HCT116 (cell line): ENCODE measurements around the gene TUBB4B. TPM values are rescaled to one million over a fixed set of nuclear protein-coding genes. Genes with fewer than 3 reads are reported as not detected.

Experiments
- ATAC-seq: fragments of 200-7000 bp; cut with Tn5 transposase; 2 replicates; pipeline ENCODE4 v1.9.1; 2020; ENCODE audit warnings: mild to moderate bottlenecking, moderate library complexity
- BruUV-seq: library from RNA; stranded (reverse); fragments of 400-500 nt; replicated peaks from 2 replicates; lab custom pipeline; 2021; lab: Mats Ljungman, UMichigan
- CTCF ChIA-PET: fragments of 300-600 bp; sonication (Branson Sonifier 250); formaldehyde crosslinking; loops from one replicate; lab custom pipeline; 2021; ENCODE audit warnings: antibody characterized with exemption; lab: Charles Lee
- POLR2A ChIA-PET: fragments of 300-600, 350-600 bp; sonication (Branson Sonifier 250); formaldehyde crosslinking; loops from one replicate; lab custom pipeline; 2021; ENCODE audit warnings: antibody characterized with exemption; lab: Charles Lee
- RAD21 ChIA-PET, 2 experiments: fragments of 300-600 bp; sonication (Branson Sonifier 250); formaldehyde crosslinking; loops; one replicate each; lab custom pipeline; 2023; ENCODE audit warnings: low total read pairs in 2 of 2; ENCODE audit not compliant: uncharacterized antibody in 2 of 2, unreplicated experiment in 2 of 2, low non-redundant PET in 1 of 2; lab: Charles Lee
- DNase-seq: peaks from one replicate; pipeline ENCODE4 v3.0.0-alpha.2; 2010; ENCODE audit warnings: low read depth, low spot score
- H2AFZ ChIP-seq: fragments of 200-600 bp; shearing (Covaris generic), sonication (generic); 2 replicates; pipeline ENCODE4 v1.6.1; 2017; ENCODE audit warnings: low read depth, mixed run types, mixed read lengths, antibody characterized with exemption, low read length; ENCODE audit not compliant: poor library complexity, severe bottlenecking
- H3K27ac ChIP-seq: 2 replicates; pipeline ENCODE4 v1.5.1; 2012; ENCODE audit warnings: low read depth, low read length
- H3K27me3 ChIP-seq: fragments of 200-600 bp; sonication (generic); 2 replicates; pipeline ENCODE4 v1.6.1; 2016; ENCODE audit warnings: mixed run types, low read length, mixed read lengths; ENCODE audit not compliant: insufficient read depth
- H3K36me3 ChIP-seq, 2 experiments: fragments of 200-500 bp in 1 of 2; fragments of 200-600 bp in 1 of 2; sonication (Bioruptor generic) in 1 of 2; sonication (generic) in 1 of 2; 2 replicates each; pipeline versions ENCODE4 v1.5.1 to v1.6.1; 2014 to 2016; ENCODE audit warnings: low read length in 2 of 2, inconsistent platforms in 1 of 2, mixed read lengths in 1 of 2, mixed run types in 1 of 2; ENCODE audit not compliant: insufficient read depth in 2 of 2, control insufficient read depth in 1 of 2
- H3K4me1 ChIP-seq, 2 experiments: fragments of 200-600 bp in 1 of 2; sonication (generic) in 1 of 2; 2 replicates each; pipeline versions ENCODE4 v1.5.1 to v1.6.1; 2012 to 2017; ENCODE audit warnings: low read length in 2 of 2, inconsistent platforms in 1 of 2, mild to moderate bottlenecking in 1 of 2, mixed read lengths in 1 of 2, mixed run types in 1 of 2, moderate library complexity in 1 of 2; ENCODE audit not compliant: insufficient read depth in 2 of 2, control insufficient read depth in 1 of 2
- H3K4me2 ChIP-seq: fragments of 200-600 bp; sonication (generic); 2 replicates; pipeline ENCODE4 v1.6.1; 2017; ENCODE audit warnings: mixed run types, low read length, mixed read lengths
- H3K4me3 ChIP-seq, 2 experiments: fragments of 200-600 bp in 1 of 2; sonication (generic) in 1 of 2; replicated peaks in 1 of 2; 2 replicates each; pipeline ENCODE4 v1.5.1; 2011 to 2016; ENCODE audit warnings: low read length in 2 of 2, control low read depth in 1 of 2, low read depth in 1 of 2, mild to moderate bottlenecking in 1 of 2, mixed read lengths in 1 of 2, mixed run types in 1 of 2
- H3K79me2 ChIP-seq: fragments of 200-600 bp; sonication (generic); 2 replicates; pipeline ENCODE4 v1.6.1; 2017; ENCODE audit warnings: mild to moderate bottlenecking, mixed run types, low read length, moderate library complexity, mixed read lengths; ENCODE audit not compliant: insufficient read depth
- H3K9ac ChIP-seq: fragments of 200-600 bp; sonication (generic); 2 replicates; pipeline ENCODE4 v1.6.1; 2016; ENCODE audit warnings: low read length, mixed read lengths
- H3K9me2 ChIP-seq: fragments of 200-600 bp; sonication (generic), shearing (Covaris generic); 2 replicates; pipeline ENCODE4 v1.6.1; 2017; ENCODE audit warnings: mixed run types, mild to moderate bottlenecking, moderate library complexity; ENCODE audit not compliant: insufficient read depth
- H3K9me3 ChIP-seq, 2 experiments: fragments of 200-500 bp in 1 of 2; fragments of 200-600 bp in 1 of 2; sonication (Bioruptor generic) in 1 of 2; sonication (generic) in 1 of 2; 2 replicates each; pipeline ENCODE4 v1.6.1; 2014 to 2017; ENCODE audit warnings: low read length in 2 of 2, mixed read lengths in 2 of 2, inconsistent platforms in 1 of 2, low read depth in 1 of 2, mild to moderate bottlenecking in 1 of 2, mixed run types in 1 of 2, moderate library complexity in 1 of 2; ENCODE audit not compliant: control insufficient read depth in 1 of 2, insufficient read depth in 1 of 2
- H4K20me1 ChIP-seq: fragments of 200-600 bp; sonication (generic), shearing (Covaris generic); 2 replicates; pipeline ENCODE4 v1.6.1; 2017; ENCODE audit warnings: mixed run types, mild to moderate bottlenecking, moderate library complexity; ENCODE audit not compliant: insufficient read depth
- CBX3 ChIP-seq: IDR thresholded peaks from 2 replicates; pipeline ENCODE4 v1.6.1; 2012; ENCODE audit warnings: low read depth
- ELF1 ChIP-seq: IDR thresholded peaks from 2 replicates; pipeline ENCODE4 v1.6.1; 2012; ENCODE audit warnings: low read depth, borderline replicate concordance
- EZH2 ChIP-seq: fragments of 200-600 bp; sonication (generic); IDR thresholded peaks from 2 replicates; pipeline ENCODE4 v1.6.1; 2017; ENCODE audit warnings: antibody characterized with exemption, mixed run types
- EZH2phosphoT487 ChIP-seq: fragments of 200-600 bp; IDR thresholded peaks from 2 replicates; pipeline ENCODE4 v1.6.1; 2018; ENCODE audit warnings: antibody characterized with exemption, borderline replicate concordance
- FOSL1 ChIP-seq: IDR thresholded peaks from 2 replicates; pipeline ENCODE4 v1.6.1; 2012; ENCODE audit warnings: low read depth
- JUND ChIP-seq: IDR thresholded peaks from 2 replicates; pipeline ENCODE4 v1.6.1; 2012
- POLR2A ChIP-seq: IDR thresholded peaks from 2 replicates; pipeline ENCODE4 v1.7.0; 2011; ENCODE audit warnings: borderline replicate concordance; ENCODE audit not compliant: insufficient read depth, insufficient read length; ENCODE audit errors: extremely low read depth
- RAD21 ChIP-seq: IDR thresholded peaks from 2 replicates; pipeline ENCODE4 v1.6.1; 2012; ENCODE audit warnings: low read depth, mild to moderate bottlenecking
- SIN3A ChIP-seq: IDR thresholded peaks from 2 replicates; pipeline ENCODE4 v1.6.1; 2012; ENCODE audit warnings: low read depth
- SP1 ChIP-seq: IDR thresholded peaks from 2 replicates; pipeline ENCODE4 v1.6.1; 2012; ENCODE audit warnings: low read depth
- SRF ChIP-seq: IDR thresholded peaks from 2 replicates; pipeline ENCODE4 v1.6.1; 2012; ENCODE audit warnings: low read depth
- TCF7L2 ChIP-seq: IDR thresholded peaks from 2 replicates; pipeline ENCODE4 v1.7.0; 2011; ENCODE audit warnings: borderline replicate concordance, inconsistent platforms; ENCODE audit not compliant: insufficient read depth, insufficient read length; ENCODE audit errors: extremely low read depth
- YY1 ChIP-seq: IDR thresholded peaks from 2 replicates; pipeline ENCODE4 v1.6.1; 2011; ENCODE audit warnings: low read length, low read depth, moderate library complexity, mild to moderate bottlenecking; ENCODE audit not compliant: insufficient replicate concordance; ENCODE audit errors: extremely low read depth
- ZFX ChIP-seq: fragments of 450-650 bp; IDR thresholded peaks from 2 replicates; pipeline ENCODE4 v1.6.1; 2017
- ZNF274 ChIP-seq: fragments of 200-500 bp; sonication (Bioruptor generic); IDR thresholded peaks from 2 replicates; pipeline ENCODE4 v1.6.1; 2014; ENCODE audit warnings: mild to moderate bottlenecking, low read depth, low read length, inconsistent platforms
- intact Hi-C: fragments of 100-400 bp; cut with micrococcal nuclease; formaldehyde crosslinking; loops from 2 replicates; pipeline ENCODE4 v1.10.0; 2022
- total RNA-seq: library from RNA; stranded (reverse); gene quantifications from one replicate; pipeline ENCODE4 v1.2.1, GENCODE V29; 2021; ENCODE audit not compliant: unreplicated experiment
- TF ChIP-seq, protein P1 (sequence below): IDR thresholded peaks from 2 replicates; pipeline ENCODE4 v1.6.1; 2011; ENCODE audit warnings: mild to moderate bottlenecking, low read length, moderate library complexity; ENCODE audit not compliant: insufficient replicate concordance; ENCODE audit errors: extremely low read depth
- TF ChIP-seq, protein P2 (sequence below): IDR thresholded peaks from 2 replicates; pipeline ENCODE4 v1.6.1; 2012; ENCODE audit warnings: low read depth
- TF ChIP-seq, protein P3 (sequence below): IDR thresholded peaks from 2 replicates; pipeline ENCODE4 v1.6.1; 2012
- TF ChIP-seq, protein P4 (sequence below), 3 experiments: fragments of 200-600 bp in 1 of 3; sonication (generic) in 1 of 3; IDR thresholded peaks in 2 of 3; conservative IDR thresholded peaks in 1 of 3; 2 replicates each; pipeline ENCODE4 v1.5.1; 2012 to 2017; ENCODE audit warnings: low read depth in 2 of 3, low read length in 2 of 3, antibody characterized with exemption in 1 of 3, borderline replicate concordance in 1 of 3, control low read depth in 1 of 3, mild to moderate bottlenecking in 1 of 3, mixed read lengths in 1 of 3, mixed run types in 1 of 3, moderate library complexity in 1 of 3; ENCODE audit not compliant: insufficient read depth in 1 of 3
- TF ChIP-seq, protein P5 (sequence below): IDR thresholded peaks from 2 replicates; pipeline ENCODE4 v1.6.1; 2012

Gene TUBB4B
- total RNA-seq, 1 experiment from 2014 or later, result 502 TPM

DNA sequence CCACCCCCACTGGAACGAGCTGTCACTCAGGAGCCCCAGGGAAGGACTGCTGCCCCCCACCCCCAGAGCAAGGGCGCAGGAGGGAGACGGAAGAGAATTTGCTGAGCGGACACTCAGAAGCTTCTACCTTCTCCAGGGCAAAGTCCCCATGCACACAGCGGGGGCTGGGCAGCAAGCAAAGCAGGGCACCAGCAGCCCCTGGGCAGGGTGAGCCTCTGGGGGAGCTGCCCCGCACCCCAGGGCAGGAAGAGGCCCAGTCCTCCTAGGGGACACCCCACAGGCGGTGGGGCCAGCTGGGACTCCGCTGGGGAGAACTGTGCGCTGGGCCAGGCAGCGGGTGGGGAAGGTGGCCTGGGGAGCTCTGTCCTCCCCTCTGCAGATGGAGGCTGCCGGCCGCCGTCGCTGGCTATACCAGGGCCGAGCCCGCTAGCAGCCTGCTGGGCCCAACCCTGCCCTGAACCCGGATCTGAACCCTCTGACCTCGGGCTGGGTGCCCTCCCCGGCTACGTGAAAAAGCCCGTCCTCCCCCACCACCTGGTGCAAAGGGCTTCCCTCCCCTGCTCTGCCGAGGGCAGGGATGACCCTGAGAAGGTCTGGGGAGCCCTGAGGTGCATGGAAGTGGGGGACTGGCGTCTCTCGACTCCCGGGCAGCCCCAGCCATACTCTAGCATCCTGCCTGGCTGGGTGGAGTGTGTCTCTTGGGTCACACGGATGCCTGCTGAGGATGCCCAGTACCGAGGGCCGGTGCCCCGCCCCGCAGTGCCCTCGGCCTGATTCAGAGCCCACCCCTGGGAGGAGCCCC, 11.0 kb upstream of the TUBB4B start:
- Histone ChIP-seq H3K79me2 (no peaks in the 10 kb centered on the region), H3K9ac (no peak overlapping the region), H3K4me2 (no peak overlapping the region), H3K36me3 (no peaks in the 10 kb centered on the region), H3K4me3 (no peak overlapping the region), H4K20me1 (no peaks in the 10 kb centered on the region), H3K9me2 (no peaks in the 10 kb centered on the region), H3K4me1 (peaks cover 34 to 46% of the 10 kb centered on the region in 2 experiments), H2AFZ (no peak overlapping the region), H3K27me3 (no peaks in the 10 kb centered on the region), H3K9me3 (no peaks in the 10 kb centered on the region), H3K27ac (no peak overlapping the region)
- ATAC-seq (no peak), DNase-seq (no peak)
- RAD21 ChIA-PET, result no interaction called here
- TF ChIP-seq SRF (no peak), EZH2 (no peak), JUND (no peak), SP1 (no peak), ZNF274 (no peak), CBX3 (no peak), SIN3A (no peak), YY1 (no peak), TCF7L2 (no peak), ELF1 (no peak), RAD21 (no peak), FOSL1 (no peak), EZH2phosphoT487 (no peak), POLR2A (no peak), ZFX (no peak)
- TF ChIP-seq, protein P1, sequence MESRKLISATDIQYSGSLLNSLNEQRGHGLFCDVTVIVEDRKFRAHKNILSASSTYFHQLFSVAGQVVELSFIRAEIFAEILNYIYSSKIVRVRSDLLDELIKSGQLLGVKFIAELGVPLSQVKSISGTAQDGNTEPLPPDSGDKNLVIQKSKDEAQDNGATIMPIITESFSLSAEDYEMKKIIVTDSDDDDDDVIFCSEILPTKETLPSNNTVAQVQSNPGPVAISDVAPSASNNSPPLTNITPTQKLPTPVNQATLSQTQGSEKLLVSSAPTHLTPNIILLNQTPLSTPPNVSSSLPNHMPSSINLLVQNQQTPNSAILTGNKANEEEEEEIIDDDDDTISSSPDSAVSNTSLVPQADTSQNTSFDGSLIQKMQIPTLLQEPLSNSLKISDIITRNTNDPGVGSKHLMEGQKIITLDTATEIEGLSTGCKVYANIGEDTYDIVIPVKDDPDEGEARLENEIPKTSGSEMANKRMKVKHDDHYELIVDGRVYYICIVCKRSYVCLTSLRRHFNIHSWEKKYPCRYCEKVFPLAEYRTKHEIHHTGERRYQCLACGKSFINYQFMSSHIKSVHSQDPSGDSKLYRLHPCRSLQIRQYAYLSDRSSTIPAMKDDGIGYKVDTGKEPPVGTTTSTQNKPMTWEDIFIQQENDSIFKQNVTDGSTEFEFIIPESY, result no peak
- TF ChIP-seq, protein P2, sequence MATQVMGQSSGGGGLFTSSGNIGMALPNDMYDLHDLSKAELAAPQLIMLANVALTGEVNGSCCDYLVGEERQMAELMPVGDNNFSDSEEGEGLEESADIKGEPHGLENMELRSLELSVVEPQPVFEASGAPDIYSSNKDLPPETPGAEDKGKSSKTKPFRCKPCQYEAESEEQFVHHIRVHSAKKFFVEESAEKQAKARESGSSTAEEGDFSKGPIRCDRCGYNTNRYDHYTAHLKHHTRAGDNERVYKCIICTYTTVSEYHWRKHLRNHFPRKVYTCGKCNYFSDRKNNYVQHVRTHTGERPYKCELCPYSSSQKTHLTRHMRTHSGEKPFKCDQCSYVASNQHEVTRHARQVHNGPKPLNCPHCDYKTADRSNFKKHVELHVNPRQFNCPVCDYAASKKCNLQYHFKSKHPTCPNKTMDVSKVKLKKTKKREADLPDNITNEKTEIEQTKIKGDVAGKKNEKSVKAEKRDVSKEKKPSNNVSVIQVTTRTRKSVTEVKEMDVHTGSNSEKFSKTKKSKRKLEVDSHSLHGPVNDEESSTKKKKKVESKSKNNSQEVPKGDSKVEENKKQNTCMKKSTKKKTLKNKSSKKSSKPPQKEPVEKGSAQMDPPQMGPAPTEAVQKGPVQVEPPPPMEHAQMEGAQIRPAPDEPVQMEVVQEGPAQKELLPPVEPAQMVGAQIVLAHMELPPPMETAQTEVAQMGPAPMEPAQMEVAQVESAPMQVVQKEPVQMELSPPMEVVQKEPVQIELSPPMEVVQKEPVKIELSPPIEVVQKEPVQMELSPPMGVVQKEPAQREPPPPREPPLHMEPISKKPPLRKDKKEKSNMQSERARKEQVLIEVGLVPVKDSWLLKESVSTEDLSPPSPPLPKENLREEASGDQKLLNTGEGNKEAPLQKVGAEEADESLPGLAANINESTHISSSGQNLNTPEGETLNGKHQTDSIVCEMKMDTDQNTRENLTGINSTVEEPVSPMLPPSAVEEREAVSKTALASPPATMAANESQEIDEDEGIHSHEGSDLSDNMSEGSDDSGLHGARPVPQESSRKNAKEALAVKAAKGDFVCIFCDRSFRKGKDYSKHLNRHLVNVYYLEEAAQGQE, result no peak
- TF ChIP-seq, protein P3, sequence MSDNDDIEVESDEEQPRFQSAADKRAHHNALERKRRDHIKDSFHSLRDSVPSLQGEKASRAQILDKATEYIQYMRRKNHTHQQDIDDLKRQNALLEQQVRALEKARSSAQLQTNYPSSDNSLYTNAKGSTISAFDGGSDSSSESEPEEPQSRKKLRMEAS, result no peak
- TF ChIP-seq, protein P4, sequence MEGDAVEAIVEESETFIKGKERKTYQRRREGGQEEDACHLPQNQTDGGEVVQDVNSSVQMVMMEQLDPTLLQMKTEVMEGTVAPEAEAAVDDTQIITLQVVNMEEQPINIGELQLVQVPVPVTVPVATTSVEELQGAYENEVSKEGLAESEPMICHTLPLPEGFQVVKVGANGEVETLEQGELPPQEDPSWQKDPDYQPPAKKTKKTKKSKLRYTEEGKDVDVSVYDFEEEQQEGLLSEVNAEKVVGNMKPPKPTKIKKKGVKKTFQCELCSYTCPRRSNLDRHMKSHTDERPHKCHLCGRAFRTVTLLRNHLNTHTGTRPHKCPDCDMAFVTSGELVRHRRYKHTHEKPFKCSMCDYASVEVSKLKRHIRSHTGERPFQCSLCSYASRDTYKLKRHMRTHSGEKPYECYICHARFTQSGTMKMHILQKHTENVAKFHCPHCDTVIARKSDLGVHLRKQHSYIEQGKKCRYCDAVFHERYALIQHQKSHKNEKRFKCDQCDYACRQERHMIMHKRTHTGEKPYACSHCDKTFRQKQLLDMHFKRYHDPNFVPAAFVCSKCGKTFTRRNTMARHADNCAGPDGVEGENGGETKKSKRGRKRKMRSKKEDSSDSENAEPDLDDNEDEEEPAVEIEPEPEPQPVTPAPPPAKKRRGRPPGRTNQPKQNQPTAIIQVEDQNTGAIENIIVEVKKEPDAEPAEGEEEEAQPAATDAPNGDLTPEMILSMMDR (IDR thresholded peaks at IDR 0.05 in 2 of 3, conservative IDR thresholded peaks at IDR 0.05 in 1 of 3; ENCODE audit: borderline replicate concordance in 1 of 3, insufficient read depth in 1 of 3, low read depth in 2 of 3, low read length in 2 of 3), result no peak
- TF ChIP-seq, protein P5, sequence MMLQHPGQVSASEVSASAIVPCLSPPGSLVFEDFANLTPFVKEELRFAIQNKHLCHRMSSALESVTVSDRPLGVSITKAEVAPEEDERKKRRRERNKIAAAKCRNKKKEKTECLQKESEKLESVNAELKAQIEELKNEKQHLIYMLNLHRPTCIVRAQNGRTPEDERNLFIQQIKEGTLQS, result no peak
- no TSS peak for BruUV-seq
- POLR2A ChIA-PET, result no interaction called here
- CTCF ChIA-PET, result no interaction called here
- intact Hi-C loops, result loop anchor here (5.0 to 10.0 kb wide), 3 partner anchors 43 to 445 kb away; partner anchors contain the start of genes ANAPC2, NPDC1 and SSNA1
